OCI-LY3 (cell line): ENCODE measurements around the gene CAMTA1.

Experiments used
- EZH2phosphoT487 ChIP-seq: fragments of 200-600 bp; shearing (Covaris generic); IDR thresholded peaks from 2 replicates; pipeline ENCODE4 v1.6.1; 2018; ENCODE audit warnings: antibody characterized with exemption, mixed run types, low read depth
- TF ChIP-seq, protein P1 (sequence below): fragments of 200-600, 300-600 bp; sonication (generic); IDR thresholded peaks from 2 replicates; pipeline ENCODE4 v1.5.1; 2014; ENCODE audit warnings: antibody characterized with exemption, low read length, low read depth

- TF ChIP-seq, protein P1, sequence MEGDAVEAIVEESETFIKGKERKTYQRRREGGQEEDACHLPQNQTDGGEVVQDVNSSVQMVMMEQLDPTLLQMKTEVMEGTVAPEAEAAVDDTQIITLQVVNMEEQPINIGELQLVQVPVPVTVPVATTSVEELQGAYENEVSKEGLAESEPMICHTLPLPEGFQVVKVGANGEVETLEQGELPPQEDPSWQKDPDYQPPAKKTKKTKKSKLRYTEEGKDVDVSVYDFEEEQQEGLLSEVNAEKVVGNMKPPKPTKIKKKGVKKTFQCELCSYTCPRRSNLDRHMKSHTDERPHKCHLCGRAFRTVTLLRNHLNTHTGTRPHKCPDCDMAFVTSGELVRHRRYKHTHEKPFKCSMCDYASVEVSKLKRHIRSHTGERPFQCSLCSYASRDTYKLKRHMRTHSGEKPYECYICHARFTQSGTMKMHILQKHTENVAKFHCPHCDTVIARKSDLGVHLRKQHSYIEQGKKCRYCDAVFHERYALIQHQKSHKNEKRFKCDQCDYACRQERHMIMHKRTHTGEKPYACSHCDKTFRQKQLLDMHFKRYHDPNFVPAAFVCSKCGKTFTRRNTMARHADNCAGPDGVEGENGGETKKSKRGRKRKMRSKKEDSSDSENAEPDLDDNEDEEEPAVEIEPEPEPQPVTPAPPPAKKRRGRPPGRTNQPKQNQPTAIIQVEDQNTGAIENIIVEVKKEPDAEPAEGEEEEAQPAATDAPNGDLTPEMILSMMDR, result no peak
- TF ChIP-seq EZH2phosphoT487, result no peak
Observed at GRCh38 chr1:7513081-7513480, 727.8 kb downstream of the CAMTA1 start.
